Activated CD4-positive, alpha-beta T cell treated with anti-CD3 and anti-CD28 coated beads, Interleukin-2, amount 50 U/mL, for 4 hours (primary cell): ENCODE data around the gene COX10.
"Not testable (repeated sequence)": the region's sequence is repeated elsewhere in the genome, so short reads cannot be mapped to it uniquely, and the experiment has no call there.

Experiments used
- DNase-seq, 2 experiments: peaks; one replicate each; pipeline ENCODE4 v3.0.0-alpha.2; 2020

COX10 gene

GRCh38 chr17:14125518-14126137, 56.3 kb downstream of the COX10 start:
- DNase-seq, result no peak

GRCh38 chr17:14133104-14133503, 63.8 kb downstream of the COX10 start:
- DNase-seq, result no peak

GRCh38 chr17:14134456-14134855, 65.2 kb downstream of the COX10 start:
- DNase-seq, result no peak

- no peak for DNase-seq
Measured at GRCh38 chr17:14135906-14136590, 66.7 kb downstream of the COX10 start.

- no peak for DNase-seq
Measured at GRCh38 chr17:14138649-14139048, 69.3 kb downstream of the COX10 start.

GRCh38 chr17:14143688-14144087, 74.4 kb downstream of the COX10 start:
- DNase-seq, result no peak

GRCh38 chr17:14144508-14144907, 75.2 kb downstream of the COX10 start:
- no peak for DNase-seq

- no peak for DNase-seq
Measured at GRCh38 chr17:14149751-14150150, 80.4 kb downstream of the COX10 start.

- no peak for DNase-seq
Measured at GRCh38 chr17:14150619-14151018, 81.3 kb downstream of the COX10 start.

GRCh38 chr17:14152721-14153120, 83.4 kb downstream of the COX10 start:
- DNase-seq, result no peak

GRCh38 chr17:14153374-14153773, 84.1 kb downstream of the COX10 start:
- no peak for DNase-seq

GRCh38 chr17:14156689-14157088, 87.4 kb downstream of the COX10 start:
- DNase-seq, result no peak

GRCh38 chr17:14157822-14158221, 88.5 kb downstream of the COX10 start:
- DNase-seq, result no peak

GRCh38 chr17:14158707-14159106, 89.4 kb downstream of the COX10 start:
- DNase-seq, result no peak

- no peak for DNase-seq
Measured at GRCh38 chr17:14161419-14161818, 92.1 kb downstream of the COX10 start.

GRCh38 chr17:14165616-14166015, 96.3 kb downstream of the COX10 start:
- no peak for DNase-seq

- not testable (repeated sequence) for DNase-seq
Measured at GRCh38 chr17:14167831-14168230, 98.5 kb downstream of the COX10 start.

- DNase-seq, result no peak
Measured at GRCh38 chr17:14168582-14168981, 99.3 kb downstream of the COX10 start.

GRCh38 chr17:14169287-14169686, 100.0 kb downstream of the COX10 start:
- DNase-seq, result no peak

- DNase-seq, result no peak
Measured at GRCh38 chr17:14169901-14170300, 100.6 kb downstream of the COX10 start.

GRCh38 chr17:14176989-14177388, 107.7 kb downstream of the COX10 start:
- DNase-seq, result not testable (repeated sequence)

- not testable (repeated sequence) for DNase-seq
Measured at GRCh38 chr17:14177801-14178200, 108.5 kb downstream of the COX10 start.

- DNase-seq, result not testable (repeated sequence)
Measured at GRCh38 chr17:14179951-14180350, 110.6 kb downstream of the COX10 start.

GRCh38 chr17:14182084-14182483, 112.8 kb downstream of the COX10 start:
- DNase-seq, result not testable (repeated sequence)

- DNase-seq, result not testable (repeated sequence)
Measured at GRCh38 chr17:14184536-14184935, 115.2 kb downstream of the COX10 start.
